Measurements from ENCODE around the gene NDUFB10. TPM values are rescaled to one million over a fixed set of nuclear protein-coding genes. Genes with fewer than 3 reads are reported as not detected.
A peak's percentile ranks its signal among the peaks of the same experiment; 100 is the strongest.

The NDUFB10 gene
- total RNA-seq, 2 donors from 2014 or later, result 219 to 272 TPM

DNA sequence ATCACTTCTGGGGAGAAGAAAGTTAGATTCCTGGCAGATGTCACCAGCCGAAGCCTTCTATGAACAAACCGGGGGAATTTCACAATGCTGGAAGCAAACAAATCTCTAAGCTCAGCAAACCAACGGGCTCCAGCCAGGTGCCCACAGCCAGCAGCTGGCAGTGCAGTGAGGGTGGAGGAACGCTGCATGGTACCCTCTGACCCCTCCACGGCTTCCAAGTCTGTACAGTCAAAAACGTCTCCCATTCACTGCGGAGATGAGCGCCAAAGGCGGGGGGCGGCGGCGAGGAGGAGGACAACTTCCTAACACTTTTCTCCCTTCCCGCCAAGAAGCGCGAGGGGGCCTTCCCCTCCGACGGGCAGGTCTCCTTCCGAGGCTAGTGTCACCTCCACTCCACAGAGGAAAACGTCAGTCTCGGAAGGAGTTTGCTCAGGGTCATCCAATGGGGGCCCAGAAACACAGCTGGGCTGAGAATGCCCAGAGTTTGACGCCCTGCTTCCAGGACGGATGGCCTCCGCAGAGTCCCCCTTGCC lies 49.4 kb downstream of the NDUFB10 start:
- peak overlapping the region; percentile 95 for H3K4me3 ChIP-seq
- H3K27ac ChIP-seq, result peak overlapping the region; percentile 72
- peak overlapping the region; percentile 98 for H3K9ac ChIP-seq (ENCODE audit: low read depth in 2 of 2, low read length in 2 of 2)
- DNase-seq, result peak; percentile 52
- H3K4me1 ChIP-seq, result peaks cover 31% of the 10 kb centered on the region
- TF ChIP-seq, protein P1, sequence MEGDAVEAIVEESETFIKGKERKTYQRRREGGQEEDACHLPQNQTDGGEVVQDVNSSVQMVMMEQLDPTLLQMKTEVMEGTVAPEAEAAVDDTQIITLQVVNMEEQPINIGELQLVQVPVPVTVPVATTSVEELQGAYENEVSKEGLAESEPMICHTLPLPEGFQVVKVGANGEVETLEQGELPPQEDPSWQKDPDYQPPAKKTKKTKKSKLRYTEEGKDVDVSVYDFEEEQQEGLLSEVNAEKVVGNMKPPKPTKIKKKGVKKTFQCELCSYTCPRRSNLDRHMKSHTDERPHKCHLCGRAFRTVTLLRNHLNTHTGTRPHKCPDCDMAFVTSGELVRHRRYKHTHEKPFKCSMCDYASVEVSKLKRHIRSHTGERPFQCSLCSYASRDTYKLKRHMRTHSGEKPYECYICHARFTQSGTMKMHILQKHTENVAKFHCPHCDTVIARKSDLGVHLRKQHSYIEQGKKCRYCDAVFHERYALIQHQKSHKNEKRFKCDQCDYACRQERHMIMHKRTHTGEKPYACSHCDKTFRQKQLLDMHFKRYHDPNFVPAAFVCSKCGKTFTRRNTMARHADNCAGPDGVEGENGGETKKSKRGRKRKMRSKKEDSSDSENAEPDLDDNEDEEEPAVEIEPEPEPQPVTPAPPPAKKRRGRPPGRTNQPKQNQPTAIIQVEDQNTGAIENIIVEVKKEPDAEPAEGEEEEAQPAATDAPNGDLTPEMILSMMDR (IDR thresholded peaks at IDR 0.05), result no peak
- no peaks in the 10 kb centered on the region for H3K36me3 ChIP-seq
- H3K27me3 ChIP-seq, result no peaks in the 10 kb centered on the region
- intact Hi-C loops (cut with DNase I), result no loop called here
- no peaks in the 10 kb centered on the region for H3K9me3 ChIP-seq

GRCh38 chr16:2009164-2009711 lies 49.9 kb downstream of the NDUFB10 start:
- TF ChIP-seq, protein P1 (IDR thresholded peaks at IDR 0.05), result no peak
- intact Hi-C loops (cut with DNase I), result no loop called here
- Histone ChIP-seq H3K4me1 (peaks cover 27% of the 10 kb centered on the region), H3K9me3 (no peaks in the 10 kb centered on the region), H3K4me3 (peak overlapping the region; percentile 95), H3K27ac (peak overlapping the region; percentile 72), H3K9ac (ENCODE audit: low read depth in 2 of 2, low read length in 2 of 2) (peak overlapping the region; percentile 98), H3K27me3 (no peaks in the 10 kb centered on the region), H3K36me3 (no peaks in the 10 kb centered on the region)
- no peak for DNase-seq

DNA sequence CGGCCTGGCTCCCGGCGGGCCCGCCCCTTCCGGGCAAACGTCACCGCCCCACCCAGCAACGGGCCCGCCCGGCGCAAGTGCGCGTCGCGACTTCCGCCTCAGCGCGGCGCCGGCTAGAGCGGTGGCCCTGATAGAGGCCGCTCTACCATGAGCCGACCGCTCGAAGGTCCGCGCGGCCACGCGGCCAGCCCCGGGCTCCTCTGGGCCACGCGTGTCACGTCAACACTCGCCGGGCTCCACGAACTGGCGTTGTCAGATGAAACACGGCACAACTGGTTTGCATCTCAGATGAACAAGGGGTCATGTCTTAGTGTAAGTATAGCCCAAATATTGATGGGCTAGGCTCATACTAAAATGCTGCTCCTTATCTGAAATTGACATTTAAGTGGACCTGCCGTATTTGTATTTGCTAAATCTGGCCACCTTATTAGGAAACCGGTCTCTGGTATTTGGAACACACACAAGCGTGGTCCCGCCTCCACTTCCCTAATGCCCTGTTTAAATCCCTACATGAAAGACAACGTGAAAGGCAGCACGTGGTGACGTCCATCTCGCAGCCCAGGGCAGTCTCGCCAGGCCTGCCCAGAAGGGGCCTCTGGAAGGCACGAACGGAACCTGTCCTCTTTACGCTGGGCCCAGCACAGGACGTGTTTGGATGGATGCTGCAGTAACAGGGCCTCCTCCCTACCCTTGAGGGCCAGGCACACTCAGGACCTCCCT lies 50.6 kb downstream of the NDUFB10 start, which contains the start of gene ZNF598:
ZNF598 (minus strand) TSS at position 31 of the 720 bp plus-strand sequence.
- Histone ChIP-seq H3K9me3 (no peaks in the 10 kb centered on the region), H3K36me3 (no peaks in the 10 kb centered on the region), H3K9ac (ENCODE audit: low read depth in 2 of 2, low read length in 2 of 2) (peak within 1 kb of the TSS; percentile 98), H3K27ac (peak within 1 kb of the TSS; percentile 88), H3K4me1 (peaks cover 20% of the 10 kb centered on the region), H3K27me3 (no peaks in the 10 kb centered on the region), H3K4me3 (peak within 1 kb of the TSS; percentile 95)
- intact Hi-C loops (cut with DNase I), result no loop called here
- DNase-seq, result peak; percentile 79
- TF ChIP-seq, protein P1 (IDR thresholded peaks at IDR 0.05), result no peak

Other genes with a start within 250 kb of the NDUFB10 start
- gene NME3, start 188.0 kb upstream of the NDUFB10 start, total RNA-seq, result 10 to 100 TPM; 61.3 to 79.7 TPM
- gene EME2, start 186.7 kb upstream of the NDUFB10 start, total RNA-seq, result 10 to 100 TPM; 16.7 to 30.6 TPM
- 100 to 1,000 TPM; 106 to 227 TPM for gene MRPS34, start 186.4 kb upstream of the NDUFB10 start, total RNA-seq
- gene SPSB3, start 177.0 kb upstream of the NDUFB10 start, total RNA-seq, result 10 to 100 TPM; 32.7 to 35.9 TPM
- gene NUBP2, start 176.6 kb upstream of the NDUFB10 start, total RNA-seq, result 10 to 100 TPM; 30.0 to 72.8 TPM
- 1 to 10 TPM; 5.7 to 7.0 TPM for gene IGFALS, start 165.8 kb upstream of the NDUFB10 start, total RNA-seq
- 10 to 100 TPM; 61.9 to 64.7 TPM for gene HAGH, start 132.7 kb upstream of the NDUFB10 start, total RNA-seq
- 10 to 100 TPM; 55.5 to 73.9 TPM for gene FAHD1, start 132.3 kb upstream of the NDUFB10 start, total RNA-seq
- gene MEIOB, start 87.4 kb upstream of the NDUFB10 start, total RNA-seq, result under 1 TPM in 1 of 2 donors, not detected in 1; 0.27 TPM
- under 1 TPM; 0.59 to 0.82 TPM for gene HS3ST6, start 41.1 kb upstream of the NDUFB10 start, total RNA-seq
- 10 to 100 TPM; 33.0 to 61.2 TPM for gene MSRB1, start 16.3 kb upstream of the NDUFB10 start, total RNA-seq
- gene RPL3L, start 4.8 kb upstream of the NDUFB10 start, total RNA-seq, result not detected
- gene RPS2, start 5.3 kb downstream of the NDUFB10 start, total RNA-seq, result 1,000 to 10,000 TPM; 1,996 to 2,736 TPM
- gene RNF151, start 7.3 kb downstream of the NDUFB10 start, total RNA-seq, result not detected
- gene TBL3, start 12.5 kb downstream of the NDUFB10 start, total RNA-seq, result 10 to 100 TPM; 19.4 to 43.1 TPM
- 10 to 100 TPM; 43.9 to 80.1 TPM for gene NOXO1, start 21.9 kb downstream of the NDUFB10 start, total RNA-seq
- gene GFER, start 24.7 kb downstream of the NDUFB10 start, total RNA-seq, result 10 to 100 TPM; 76.6 to 79.5 TPM
- 1 to 10 TPM; 1.5 to 1.9 TPM for gene SYNGR3, start 30.4 kb downstream of the NDUFB10 start, total RNA-seq
- gene ZNF598, start 50.3 kb downstream of the NDUFB10 start, total RNA-seq, result 10 to 100 TPM; 45.4 to 64.3 TPM
- 1 to 10 TPM; 3.5 to 3.8 TPM for gene NPW, start 60.2 kb downstream of the NDUFB10 start, total RNA-seq
- gene NHERF2, start 67.4 kb downstream of the NDUFB10 start, total RNA-seq, result 10 to 100 TPM; 64.0 to 77.9 TPM
- 10 to 100 TPM; 30.1 to 96.8 TPM for gene NTHL1, start 88.3 kb downstream of the NDUFB10 start, total RNA-seq
- gene TSC2, start 88.4 kb downstream of the NDUFB10 start, total RNA-seq, result 100 to 1,000 TPM in 1 of 2 donors, 10 to 100 TPM in 1; 75.3 to 143 TPM
- gene PKD1, start 176.4 kb downstream of the NDUFB10 start, total RNA-seq, result 10 to 100 TPM; 48.2 to 83.5 TPM
- 10 to 100 TPM; 18.2 to 24.5 TPM for gene RAB26, start 189.1 kb downstream of the NDUFB10 start, total RNA-seq
- gene TRAF7, start 196.2 kb downstream of the NDUFB10 start, total RNA-seq, result 100 to 1,000 TPM; 102 to 131 TPM
- gene CASKIN1, start 237.1 kb downstream of the NDUFB10 start, total RNA-seq, result under 1 TPM; 0.07 to 0.27 TPM
- 10 to 100 TPM; 26.5 to 53.5 TPM for gene MLST8, start 245.9 kb downstream of the NDUFB10 start, total RNA-seq

All from colonic mucosa (tissue), 4 donors.